IMR-90 (cell line): ENCODE measurements around the gene BNIP5. TPM values are rescaled to one million over a fixed set of nuclear protein-coding genes. Genes with fewer than 3 reads are reported as not detected.
A peak's percentile ranks its signal among the peaks of the same experiment; 100 is the strongest.

Source experiments
- ATAC-seq: fragments of 200-7000 bp; cut with Tn5 transposase; 2 replicates; pipeline ENCODE4 v1.9.1; 2020; ENCODE audit warnings: low read depth, mild to moderate bottlenecking, moderate library complexity
- BruUV-seq: library from RNA; stranded (reverse); fragments of 400-500 nt; replicated peaks from 2 replicates; lab custom pipeline; 2021; lab: Mats Ljungman, UMichigan
- CTCF ChIA-PET: fragments of 300-600 bp; formaldehyde crosslinking; extraction: SDS; loops from one replicate; lab custom pipeline; 2021; ENCODE audit warnings: antibody characterized with exemption; lab: Yijun Ruan, JAX
- POLR2A ChIA-PET: fragments of 300-600 bp; sonication (Branson Sonifier 250); formaldehyde crosslinking; loops from one replicate; lab custom pipeline; 2022; ENCODE audit warnings: antibody characterized with exemption; ENCODE audit not compliant: unreplicated experiment; lab: Charles Lee
- DNase-seq: peaks from one replicate; pipeline ENCODE4 v3.0.0; 2013
- H2AFZ ChIP-seq: replicated peaks from 2 replicates; pipeline ENCODE3; 2013; ENCODE audit warnings: low read length, mild to moderate bottlenecking; ENCODE audit not compliant: poor library complexity
- H2AK5ac ChIP-seq: 2 replicates; pipeline ENCODE4 v1.6.1; 2013; ENCODE audit warnings: low read depth, low read length, inconsistent platforms
- H2AK9ac ChIP-seq: replicated peaks from 2 replicates; pipeline ENCODE3; 2013; ENCODE audit warnings: mild to moderate bottlenecking, low read depth, low read length, moderate library complexity; ENCODE audit not compliant: poor library complexity
- H2BK120ac ChIP-seq: 2 replicates; pipeline ENCODE4 v1.6.1; 2013; ENCODE audit warnings: low read depth, low read length, inconsistent platforms
- H2BK15ac ChIP-seq: 3 replicates; pipeline ENCODE4 v1.6.1; 2013; ENCODE audit warnings: low read depth, low read length, inconsistent platforms
- H2BK20ac ChIP-seq: 2 replicates; pipeline ENCODE4 v1.6.1; 2013; ENCODE audit warnings: low read depth, mild to moderate bottlenecking, inconsistent platforms, low read length, moderate library complexity
- H2BK5ac ChIP-seq: 2 replicates; pipeline ENCODE4 v1.6.1; 2013; ENCODE audit warnings: mild to moderate bottlenecking, low read depth, low read length, inconsistent platforms; ENCODE audit not compliant: poor library complexity, severe bottlenecking
- H3K14ac ChIP-seq: replicated peaks from 2 replicates; pipeline ENCODE4 v1.6.1; 2013; ENCODE audit warnings: low read depth, low read length, inconsistent platforms
- H3K18ac ChIP-seq: 2 replicates; pipeline ENCODE4 v1.6.1; 2013; ENCODE audit warnings: low read depth, low read length, control low read depth
- H3K23ac ChIP-seq: 2 replicates; pipeline ENCODE4 v1.6.1; 2013; ENCODE audit warnings: low read depth, low read length, inconsistent platforms
- H3K27ac ChIP-seq: 2 replicates; pipeline ENCODE4 v1.5.1; 2013; ENCODE audit warnings: mild to moderate bottlenecking, control low read depth, low read length; ENCODE audit not compliant: insufficient read depth
- H3K27me3 ChIP-seq: 2 replicates; pipeline ENCODE4 v1.6.1; 2013; ENCODE audit warnings: low read length; ENCODE audit not compliant: control insufficient read depth, insufficient read depth
- H3K36me3 ChIP-seq: 2 replicates; pipeline ENCODE4 v1.6.1; 2013; ENCODE audit warnings: low read length, mixed read lengths; ENCODE audit not compliant: control insufficient read depth, insufficient read depth
- H3K4ac ChIP-seq: 2 replicates; pipeline ENCODE4 v1.6.1; 2013; ENCODE audit warnings: low read depth, low read length, inconsistent platforms
- H3K4me1 ChIP-seq: 2 replicates; pipeline ENCODE4 v1.6.1; 2013; ENCODE audit warnings: low read length, mixed read lengths; ENCODE audit not compliant: control insufficient read depth, insufficient read depth
- H3K4me2 ChIP-seq: 2 replicates; pipeline ENCODE4 v1.6.1; 2013; ENCODE audit warnings: low read depth, mild to moderate bottlenecking, control low read depth, low read length, moderate library complexity
- H3K4me3 ChIP-seq: 2 replicates; pipeline ENCODE4 v1.5.1; 2013; ENCODE audit warnings: low read depth, mild to moderate bottlenecking, control low read depth, low read length, moderate library complexity; ENCODE audit not compliant: insufficient read depth
- H3K56ac ChIP-seq: 2 replicates; pipeline ENCODE4 v1.6.1; 2013; ENCODE audit warnings: low read length, inconsistent platforms; ENCODE audit not compliant: insufficient read depth; ENCODE audit errors: extremely low read depth
- H3K79me1 ChIP-seq, 2 experiments: 2 replicates each; pipeline ENCODE4 v1.6.1; 2013; ENCODE audit warnings: low read length in 2 of 2, inconsistent platforms in 1 of 2, low read depth in 1 of 2
- H3K9ac ChIP-seq: 2 replicates; pipeline ENCODE4 v1.6.1; 2013; ENCODE audit warnings: low read depth, low read length, control low read depth
- H3K9me1 ChIP-seq: 2 replicates; pipeline ENCODE4 v1.6.1; 2013; ENCODE audit warnings: low read length, inconsistent platforms; ENCODE audit not compliant: insufficient read depth
- H3K9me3 ChIP-seq: 2 replicates; pipeline ENCODE4 v1.6.1; 2013; ENCODE audit warnings: low read length; ENCODE audit not compliant: control insufficient read depth, insufficient read depth
- H4K20me1 ChIP-seq: 2 replicates; pipeline ENCODE4 v1.6.1; 2013; ENCODE audit warnings: low read length, inconsistent platforms; ENCODE audit not compliant: insufficient read depth
- H4K5ac ChIP-seq: 2 replicates; pipeline ENCODE4 v1.6.1; 2013; ENCODE audit warnings: mild to moderate bottlenecking, low read depth, low read length, control low read depth
- H4K8ac ChIP-seq, 2 experiments: 2 replicates each; pipeline ENCODE4 v1.6.1; 2013; ENCODE audit warnings: low read depth in 2 of 2, low read length in 2 of 2, control low read depth in 1 of 2, inconsistent platforms in 1 of 2
- H4K91ac ChIP-seq: 2 replicates; pipeline ENCODE4 v1.6.1; 2013; ENCODE audit warnings: low read depth, low read length, inconsistent platforms; ENCODE audit not compliant: insufficient read depth
- CEBPB ChIP-seq: IDR thresholded peaks from 2 replicates; pipeline ENCODE4 v1.6.1; 2012; ENCODE audit warnings: low read depth, low read length, improper control_type of control experiment
- MAFK ChIP-seq: IDR thresholded peaks from 2 replicates; pipeline ENCODE4 v1.6.1; 2012; ENCODE audit warnings: low read depth, low read length, improper control_type of control experiment
- WGBS, 2 experiments: methylation state at CpG; one replicate each; pipeline versions ENCODE4 v1.1.5 to v1.1.7; 2013; ENCODE audit warnings: missing lambda C conversion rate in 2 of 2; ENCODE audit not compliant: insufficient read length in 1 of 2; ENCODE audit errors: extremely low coverage in 2 of 2; 5-methylcytosine and 5-hydroxymethylcytosine counted together
- dilution Hi-C: fragments of 300-500 bp; cut with HindIII; formaldehyde crosslinking; loops from one replicate; pipeline ENCODE4 v1.14.3; 2018; ENCODE audit warnings: low sequenced_read_pairs; ENCODE audit not compliant: unreplicated experiment
- in situ Hi-C: fragments of 300-500 bp; cut with MboI; formaldehyde crosslinking; loops from 3 replicates; pipeline ENCODE4 v1.14.3; 2019; ENCODE audit warnings: low sequenced_read_pairs, inconsistent platforms, mixed read lengths
- intact Hi-C: fragments of 100-400 bp; cut with micrococcal nuclease; formaldehyde crosslinking; loops from 2 replicates; pipeline ENCODE4 v1.10.0; 2022
- polyA plus RNA-seq, 3 experiments: library from polyadenylated mRNA; depleted of rRNA; stranded (reverse); fragments of >200 nt; gene quantifications; 2 replicates each; pipeline ENCODE4 v1.2.3, GENCODE V29; 2012; ENCODE audit warnings: low replicate concordance in 1 of 3
- total RNA-seq: library from RNA; depleted of rRNA; stranded (reverse); fragments of >200 nt; gene quantifications from 2 replicates; pipeline ENCODE4 v1.2.3, GENCODE V29; 2012

The BNIP5 gene
- total and polyA plus RNA-seq, 2 of the 4 experiments (the other 2 are of a cell fraction) = not detected

DNA sequence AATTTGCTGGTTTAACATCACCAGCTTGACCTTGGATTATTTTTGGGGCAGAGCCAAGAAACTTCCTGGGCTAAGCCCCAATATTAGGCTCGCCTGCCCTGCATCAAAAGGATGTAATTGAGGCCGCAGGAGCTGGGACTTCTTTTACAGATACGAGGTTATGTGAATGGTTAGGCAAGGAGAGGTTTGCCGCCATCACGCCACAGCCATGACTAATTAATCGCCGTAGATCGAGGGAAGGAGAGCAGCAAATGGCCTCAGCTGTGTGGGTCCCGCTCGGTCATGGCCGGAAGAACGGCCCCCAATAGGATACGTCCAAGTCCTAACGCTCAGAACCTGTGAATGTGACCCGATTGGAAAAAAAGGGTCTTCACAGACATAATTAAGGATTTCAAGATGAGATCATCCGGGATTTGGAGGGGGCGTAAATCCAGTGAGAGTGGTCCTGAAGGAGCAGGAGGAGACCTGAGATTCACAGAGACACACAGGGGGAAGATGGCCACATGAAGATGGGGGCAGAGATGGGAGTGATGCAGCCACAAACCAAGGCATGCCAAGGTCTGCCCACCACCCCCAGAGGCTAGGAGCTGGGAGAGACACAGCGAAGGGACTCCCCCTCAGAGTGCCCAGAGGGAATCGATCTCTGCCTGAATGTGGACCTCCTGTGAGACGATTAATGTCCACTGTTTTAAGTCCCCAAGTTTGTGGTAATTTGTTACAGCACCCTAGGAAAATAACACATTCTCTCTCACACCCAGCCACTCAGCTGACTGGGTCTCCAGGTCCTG lies 10.0 kb upstream of the BNIP5 start:
- Histone ChIP-seq H3K9ac (no peak overlapping the region), H3K4me1 (peaks cover 11% of the 10 kb centered on the region), H4K91ac (no peak overlapping the region), H3K4ac (no peak overlapping the region), H2AK9ac (no peak overlapping the region), H3K4me3 (no peak overlapping the region), H2BK15ac (no peak overlapping the region), H2BK120ac (no peak overlapping the region), H3K18ac (no peak overlapping the region), H2BK20ac (no peak overlapping the region), H4K20me1 (peaks cover 4% of the 10 kb centered on the region; the same call in 1 of the 2 replicates), H3K14ac (no peak overlapping the region), H4K5ac (no peak overlapping the region), H2AK5ac (no peak overlapping the region), H3K9me3 (no peaks in the 10 kb centered on the region), H3K4me2 (no peak overlapping the region), H3K27ac (no peak overlapping the region), H3K79me1 (no peaks in the 10 kb centered on the region), H4K8ac (no peak overlapping the region), H3K56ac (no peak overlapping the region), H3K23ac (0 out of 2 replicates have a peak overlapping the region, but pooled peaks have one; percentile 29), H3K36me3 (no peaks in the 10 kb centered on the region), H2BK5ac (no peak overlapping the region), H2AFZ (peak overlapping the region; percentile 8), H3K27me3 (peaks cover 15% of the 10 kb centered on the region), H3K9me1 (peaks cover 5% of the 10 kb centered on the region; the same call in 1 of the 2 replicates)
- intact Hi-C loops (no loop called here), dilution Hi-C loops (no loop called here), in situ Hi-C loops (no loop called here)
- CTCF ChIA-PET = no interaction called here
- POLR2A ChIA-PET = no interaction called here
- no TSS peak for BruUV-seq
- 87% methylated on average over 14 of the region's 20 CpGs; no CpG with 5 or more reads in 1 of the 2 experiments for WGBS, 2 experiments
- TF ChIP-seq CEBPB (no peak), MAFK (no peak)
- DNase-seq (no peak), ATAC-seq (no peak)
